DND-41 (cell line): ENCODE results near the gene PLBD1.

Experiments used
- CTCF ChIP-seq: IDR thresholded peaks from 2 replicates; pipeline ENCODE4 v1.5.1; 2012; ENCODE audit warnings: borderline replicate concordance, low read length, moderate library complexity, mild to moderate bottlenecking; ENCODE audit not compliant: poor library complexity, severe bottlenecking; ENCODE audit errors: extremely low read depth
- EZH2 ChIP-seq: IDR thresholded peaks from 3 replicates; pipeline ENCODE4 v1.6.1; 2012; ENCODE audit warnings: borderline replicate concordance, low read depth, mild to moderate bottlenecking, moderate library complexity, low read length, inconsistent platforms; ENCODE audit not compliant: severe bottlenecking

GRCh38 chr12:14454098-14454907 lies 113.4 kb downstream of the PLBD1 start:
- TF ChIP-seq CTCF (peak; percentile 64), EZH2 (no peak)
